Vagina (tissue), 2 donors: Measurements from ENCODE around the gene PTGDR. TPM values are rescaled to one million over a fixed set of nuclear protein-coding genes. Genes with fewer than 3 reads are reported as not detected.

Experiments
- DNase-seq, 2 donors: peaks; one replicate each; pipeline ENCODE4 v3.0.0-alpha.2; 2017; ENCODE audit errors: extremely low spot score in 2 of 2
- H3K27ac ChIP-seq: fragments of 200-600 bp; sonication (generic); one replicate; pipeline ENCODE4 v1.5.1; 2019
- H3K27me3 ChIP-seq: fragments of 200-600 bp; sonication (generic); one replicate; pipeline ENCODE4 v1.5.1; 2019
- H3K36me3 ChIP-seq, 2 donors: fragments of 200-600 bp; sonication (generic); one replicate each; pipeline ENCODE4 v1.5.1; 2017 to 2019
- H3K4me1 ChIP-seq: fragments of 200-600 bp; sonication (generic); one replicate; pipeline ENCODE4 v1.5.1; 2019
- H3K4me3 ChIP-seq, 2 donors: fragments of 200-600 bp; sonication (generic); 1 replicate in 1 of 2; 2 replicates in 1 of 2; pipeline ENCODE4 v1.5.1; 2016 to 2019
- H3K9me3 ChIP-seq: fragments of 200-600 bp; sonication (generic); one replicate; pipeline ENCODE4 v1.5.1; 2019
- CTCF ChIP-seq, 3 experiments: fragments of 450-650 bp in 2 of 3; fragments of 200-600 bp in 1 of 3; sonication (generic) in 1 of 3; IDR thresholded peaks; one replicate each; pipeline ENCODE4 v1.5.1; 2017 to 2019; ENCODE audit warnings: antibody characterized with exemption in 3 of 3, mild to moderate bottlenecking in 2 of 3, moderate library complexity in 2 of 3
- POLR2A ChIP-seq, 2 donors: fragments of 450-650 bp; IDR thresholded peaks; one replicate each; pipeline ENCODE4 v1.6.1; 2017; ENCODE audit warnings: antibody characterized with exemption in 2 of 2, mild to moderate bottlenecking in 2 of 2, moderate library complexity in 2 of 2
- POLR2AphosphoS5 ChIP-seq, 2 donors: sonication (generic); formaldehyde crosslinking; IDR thresholded peaks; one replicate each; pipeline ENCODE4 v1.9.0; 2017; ENCODE audit warnings: antibody characterized with exemption in 2 of 2, mild to moderate bottlenecking in 2 of 2, low read depth in 1 of 2; ENCODE audit not compliant: insufficient read depth in 1 of 2
- intact Hi-C: fragments of 100-400 bp; cut with DNase I; formaldehyde crosslinking; loops from one replicate; pipeline ENCODE4 v1.15.1; 2023
- total RNA-seq: library from RNA; depleted of rRNA; stranded (reverse); fragments of >200 nt; gene quantifications from one replicate; pipeline ENCODE4 v1.2.3, GENCODE V29; 2016

Gene PTGDR
- total RNA-seq, 1 donor from 2014 or later: 1.2 TPM

GRCh38 chr14:52233693-52234092 is 33.8 kb upstream of the PTGDR start:
- intact Hi-C loops: no loop called here
- Histone ChIP-seq H3K36me3 (no peaks in the 10 kb centered on the region), H3K27me3 (no peaks in the 10 kb centered on the region), H3K4me3 (no peak overlapping the region), H3K9me3 (no peaks in the 10 kb centered on the region), H3K27ac (no peak overlapping the region), H3K4me1 (no peaks in the 10 kb centered on the region)
- DNase-seq: no peak
- no peak for TF ChIP-seq POLR2A (IDR thresholded peaks at IDR 0.05)
- TF ChIP-seq POLR2AphosphoS5 (IDR thresholded peaks at IDR 0.05; ENCODE audit: insufficient read depth in 1 of 2, low read depth in 1 of 2): no peak
- TF ChIP-seq CTCF (IDR thresholded peaks at IDR 0.05): no peak

GRCh38 chr14:52235434-52235833 is 32.1 kb upstream of the PTGDR start:
- Histone ChIP-seq H3K27me3 (no peaks in the 10 kb centered on the region), H3K4me1 (no peaks in the 10 kb centered on the region), H3K27ac (no peak overlapping the region), H3K36me3 (no peaks in the 10 kb centered on the region), H3K4me3 (no peak overlapping the region), H3K9me3 (no peaks in the 10 kb centered on the region)
- intact Hi-C loops: no loop called here
- DNase-seq: no peak
- no peak for TF ChIP-seq POLR2AphosphoS5 (IDR thresholded peaks at IDR 0.05; ENCODE audit: insufficient read depth in 1 of 2, low read depth in 1 of 2)
- no peak for TF ChIP-seq CTCF (IDR thresholded peaks at IDR 0.05)
- no peak for TF ChIP-seq POLR2A (IDR thresholded peaks at IDR 0.05)

- intact Hi-C loops: no loop called here
- H3K36me3 ChIP-seq: no peaks in the 10 kb centered on the region
Observed at GRCh38 chr14:52235866-52236510, 31.5 kb upstream of the PTGDR start.

GRCh38 chr14:52238682-52239081 is 28.8 kb upstream of the PTGDR start:
- H3K36me3 ChIP-seq: no peaks in the 10 kb centered on the region
- H3K27ac ChIP-seq: no peak overlapping the region
- TF ChIP-seq POLR2AphosphoS5 (IDR thresholded peaks at IDR 0.05; ENCODE audit: insufficient read depth in 1 of 2, low read depth in 1 of 2) (no peak), CTCF (IDR thresholded peaks at IDR 0.05) (no peak), POLR2A (IDR thresholded peaks at IDR 0.05) (no peak)
- intact Hi-C loops: no loop called here
- no peaks in the 10 kb centered on the region for H3K9me3 ChIP-seq
- no peaks in the 10 kb centered on the region for H3K27me3 ChIP-seq
- no peak overlapping the region for H3K4me3 ChIP-seq
- DNase-seq: no peak
- no peaks in the 10 kb centered on the region for H3K4me1 ChIP-seq

More at GRCh38 chr14:52235866-52236510, 31.5 kb upstream of the PTGDR start:
- Histone ChIP-seq H3K27ac (no peak overlapping the region), H3K27me3 (no peaks in the 10 kb centered on the region), H3K4me3 (no peak overlapping the region), H3K9me3 (no peaks in the 10 kb centered on the region), H3K4me1 (no peaks in the 10 kb centered on the region)
- no peak for DNase-seq
- TF ChIP-seq POLR2AphosphoS5 (IDR thresholded peaks at IDR 0.05; ENCODE audit: insufficient read depth in 1 of 2, low read depth in 1 of 2): no peak

GRCh38 chr14:52240623-52241022 is 26.9 kb upstream of the PTGDR start:
- intact Hi-C loops: no loop called here
- Histone ChIP-seq H3K36me3 (no peaks in the 10 kb centered on the region), H3K27ac (no peak overlapping the region), H3K9me3 (no peaks in the 10 kb centered on the region), H3K4me1 (no peaks in the 10 kb centered on the region), H3K4me3 (no peak overlapping the region), H3K27me3 (no peaks in the 10 kb centered on the region)
- no peak for TF ChIP-seq CTCF (IDR thresholded peaks at IDR 0.05)
- TF ChIP-seq POLR2AphosphoS5 (IDR thresholded peaks at IDR 0.05; ENCODE audit: insufficient read depth in 1 of 2, low read depth in 1 of 2): no peak
- no peak for TF ChIP-seq POLR2A (IDR thresholded peaks at IDR 0.05)
- no peak for DNase-seq
